Measurements from ENCODE around the gene LACTBL1.

Gene LACTBL1

GRCh38 chr1:22913421-22914141 lies 59.1 kb downstream of the LACTBL1 start:
- DNase-seq (ENCODE audit: low read depth in 2 of 2), result no peak

DNA sequence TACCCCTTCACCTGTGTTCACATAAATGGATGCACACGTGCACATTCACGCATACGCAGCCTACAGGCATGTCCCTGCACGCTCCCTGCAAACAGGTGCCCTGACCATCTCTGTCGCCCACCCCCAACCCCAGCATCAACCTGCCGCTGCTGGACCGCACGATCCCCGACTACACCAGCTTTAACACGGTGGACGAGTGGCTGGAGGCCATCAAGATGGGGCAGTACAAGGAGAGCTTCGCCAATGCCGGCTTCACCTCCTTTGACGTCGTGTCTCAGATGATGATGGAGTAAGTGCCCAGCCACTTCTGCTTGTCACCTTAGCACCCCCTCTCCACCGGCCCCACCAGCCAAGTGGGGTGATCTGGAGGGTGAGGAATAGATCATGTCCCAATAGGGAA lies 60.4 kb downstream of the LACTBL1 start:
- DNase-seq (ENCODE audit: low read depth in 2 of 2), result no peak

- no peak for DNase-seq (ENCODE audit: low read depth in 2 of 2)
Measured at GRCh38 chr1:22910986-22911651, 61.5 kb downstream of the LACTBL1 start.

DNA sequence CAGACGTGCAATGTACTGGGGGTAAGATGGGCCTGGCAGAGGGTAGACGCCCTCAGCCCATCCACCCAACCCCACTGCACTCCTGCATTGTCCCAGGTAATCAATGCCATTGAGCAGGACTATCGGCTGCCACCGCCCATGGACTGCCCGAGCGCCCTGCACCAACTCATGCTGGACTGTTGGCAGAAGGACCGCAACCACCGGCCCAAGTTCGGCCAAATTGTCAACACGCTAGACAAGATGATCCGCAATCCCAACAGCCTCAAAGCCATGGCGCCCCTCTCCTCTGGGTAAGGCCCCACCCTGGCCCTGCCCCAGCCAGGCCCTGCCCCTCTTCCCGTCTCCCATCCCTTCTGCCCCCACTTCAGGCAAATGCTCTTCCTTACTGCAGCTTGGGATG lies 62.4 kb downstream of the LACTBL1 start:
- no peak for DNase-seq (ENCODE audit: low read depth in 2 of 2)

DNA sequence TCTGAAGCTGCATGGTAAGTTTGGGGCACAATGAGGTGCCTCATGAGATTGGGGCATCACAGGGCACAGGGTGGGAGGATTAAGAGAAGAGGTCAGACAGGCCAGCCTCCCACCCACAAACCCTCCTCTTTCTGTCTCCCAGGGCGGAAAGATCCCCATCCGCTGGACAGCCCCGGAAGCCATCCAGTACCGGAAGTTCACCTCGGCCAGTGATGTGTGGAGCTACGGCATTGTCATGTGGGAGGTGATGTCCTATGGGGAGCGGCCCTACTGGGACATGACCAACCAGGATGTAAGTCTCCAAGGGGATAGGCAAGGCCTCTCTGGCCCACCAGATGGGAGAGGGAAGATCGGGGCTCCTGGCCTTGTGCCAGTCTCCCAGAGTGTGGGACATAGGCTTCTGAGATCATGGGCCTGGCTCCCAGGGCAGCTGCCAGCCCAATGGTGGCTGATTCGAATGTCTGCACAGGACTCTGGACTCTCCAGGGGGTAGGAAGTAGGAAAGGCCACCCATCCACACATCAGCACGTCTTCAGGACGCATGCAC lies 63.7 kb downstream of the LACTBL1 start:
- no peak for DNase-seq (ENCODE audit: low read depth in 2 of 2)

DNA sequence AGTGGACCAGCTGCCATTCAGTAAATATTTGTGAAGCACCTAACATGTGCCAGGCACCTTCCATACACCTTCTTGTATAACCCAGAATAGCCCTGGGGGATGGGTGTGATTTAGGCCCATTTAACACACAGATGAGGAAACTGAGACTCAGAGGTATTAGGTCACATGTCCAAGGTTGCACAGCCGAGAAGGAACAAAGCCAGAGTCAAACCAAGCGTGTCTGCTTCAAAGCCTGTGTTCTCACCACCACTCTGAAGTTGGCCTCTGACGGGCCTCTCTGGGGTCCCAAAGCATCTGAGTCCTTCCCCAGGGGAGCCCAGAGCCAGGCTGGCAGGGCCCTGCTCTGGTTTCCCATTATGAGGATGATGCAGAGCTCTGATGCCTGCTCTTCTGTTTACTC lies 65.1 kb downstream of the LACTBL1 start:
- DNase-seq (ENCODE audit: low read depth in 2 of 2), result no peak

GRCh38 chr1:22906968-22907367 lies 65.7 kb downstream of the LACTBL1 start:
- no peak for DNase-seq (ENCODE audit: low read depth in 2 of 2)

DNA sequence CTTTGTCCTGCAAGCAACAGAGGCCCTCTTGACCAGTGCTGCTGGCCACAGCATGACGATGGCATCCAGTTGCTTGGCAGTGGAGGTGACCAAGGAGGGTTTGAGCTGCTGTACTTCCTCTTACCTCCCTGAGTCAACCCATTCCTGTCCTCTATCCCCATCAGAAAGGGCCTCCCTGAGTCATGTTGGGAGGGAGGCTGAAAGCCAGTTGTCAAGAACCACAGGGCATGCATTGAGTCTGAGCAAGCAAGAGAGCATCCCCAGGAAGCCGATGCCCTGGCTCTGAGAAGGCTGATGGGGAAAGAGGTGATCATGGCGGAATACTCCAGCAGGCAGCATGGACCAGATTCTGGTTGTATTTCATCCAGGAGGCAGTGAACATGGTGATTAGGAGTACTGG lies 69.6 kb downstream of the LACTBL1 start:
- no peak for DNase-seq (ENCODE audit: low read depth in 2 of 2)

Measured in fibroblast of skin of left biceps (primary cell).